ENCODE results near the gene IPO9. TPM values are rescaled to one million over a fixed set of nuclear protein-coding genes. Genes with fewer than 3 reads are reported as not detected.

The IPO9 gene
- total and polyA plus RNA-seq, 10 of the 15 experiments (the other 5 are each of a cell fraction or from before 2014, with no cell fraction given): 19.1 to 77.3 (median 34.1) TPM

DNA sequence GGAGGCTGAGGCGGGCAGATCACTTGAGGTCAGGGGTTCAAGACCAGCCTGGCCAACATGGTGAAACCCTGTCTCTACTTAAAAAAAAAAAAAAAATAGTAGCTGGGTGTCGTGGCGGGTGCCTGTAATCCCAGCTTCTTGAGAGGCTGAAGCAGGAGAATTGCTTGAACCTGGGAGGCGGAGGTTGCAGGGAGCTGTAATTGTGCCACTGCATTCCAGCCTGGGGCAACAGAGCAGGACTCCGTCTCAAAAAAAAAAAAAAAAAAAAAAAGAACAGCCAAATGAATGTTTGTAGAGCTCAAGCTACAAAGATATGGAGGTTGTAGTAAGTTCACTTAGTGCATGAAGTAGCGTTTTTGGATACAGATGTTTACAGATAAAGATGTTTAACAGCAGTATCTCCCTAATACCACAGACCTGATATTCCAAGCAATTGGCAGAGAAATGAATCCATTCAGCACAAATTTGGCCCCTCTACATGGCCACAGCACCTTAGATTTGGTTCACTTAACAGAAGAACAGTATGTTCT lies 49.5 kb upstream of the IPO9 start:
- Histone ChIP-seq H3K4me1 (ENCODE audit: control insufficient read depth, insufficient read depth, low read length) (no peaks in the 10 kb centered on the region), H3K27me3 (replicated peaks in 1 of 2; ENCODE audit: control insufficient read depth in 2 of 2, insufficient read depth in 2 of 2, low read length in 1 of 2) (peaks cover 0 to 5% of the 10 kb centered on the region in 2 experiments; a peak in 2 of 4 replicates), H3K9ac (ENCODE audit: control insufficient read depth, insufficient read depth, low read length) (no peak overlapping the region), H3K4me2 (ENCODE audit: control insufficient read depth, insufficient read depth) (no peak overlapping the region), H3K36me3 (ENCODE audit: control insufficient read depth in 2 of 2, insufficient read depth in 2 of 2, low read length in 1 of 2) (no peaks in the 10 kb centered on the region), H3K79me2 (ENCODE audit: control insufficient read depth, insufficient read depth, low read length) (no peaks in the 10 kb centered on the region), H2AFZ (ENCODE audit: control insufficient read depth, low read depth, low read length) (no peak overlapping the region), H3K9me3 (replicated peaks; ENCODE audit: control insufficient read depth, insufficient read depth, low read length) (no peaks in the 10 kb centered on the region), H3K4me3 (no peak overlapping the region), H4K20me1 (ENCODE audit: control insufficient read depth, insufficient read depth) (no peaks in the 10 kb centered on the region), H3K27ac (ENCODE audit: control insufficient read depth, insufficient read depth) (no peak overlapping the region)
- ChIA-PET RAD21 (ENCODE audit: unreplicated experiment) (no interaction called here), POLR2A (interaction anchor here (0.6 kb wide), 1 partner anchor 666 kb away, joined by 4 read pairs; no protein-coding TSS in a partner anchor), SMC1A (ENCODE audit: uncharacterized antibody, unreplicated experiment) (interaction anchor here (1.2 kb wide), 1 partner anchor 9 kb away, joined by 3 read pairs; no protein-coding TSS in a partner anchor), CTCF (interaction anchor here (0.6 to 1.5 kb wide), 4 partner anchors 12 to 337 kb away, joined by 3 to 4 read pairs (median 4); no protein-coding TSS in a partner anchor)
- TF ChIP-seq SREBF1 (IDR thresholded peaks at IDR 0.05; ENCODE audit: low read length): no peak
- no peak for TF ChIP-seq FOS (IDR thresholded peaks at IDR 0.05; ENCODE audit: borderline replicate concordance, extremely low read depth, insufficient read length)
- TF ChIP-seq NFYA (IDR thresholded peaks at IDR 0.05; ENCODE audit: borderline replicate concordance, low read depth, low read length): no peak
- no peak for TF ChIP-seq CTCF (IDR thresholded peaks at IDR 0.05 in 2 of 3, conservative IDR thresholded peaks at IDR 0.05 in 1 of 3; ENCODE audit: control insufficient read depth in 2 of 3, extremely low read depth in 1 of 3, insufficient read depth in 1 of 3, low read depth in 3 of 3, low read length in 3 of 3)
- TF ChIP-seq ATF3 (IDR thresholded peaks at IDR 0.05; ENCODE audit: borderline replicate concordance, extremely low read depth, low read depth, low read length): no peak
- TF ChIP-seq SIN3A (IDR thresholded peaks at IDR 0.05; ENCODE audit: low read depth, low read length): no peak
- no peak for TF ChIP-seq MTA2 (IDR thresholded peaks at IDR 0.05; ENCODE audit: low read depth)
- TF ChIP-seq KAT2A (conservative IDR thresholded peaks at IDR 0.05; ENCODE audit: control insufficient read depth, low read depth, low read length): no peak
- TF ChIP-seq ZNF622 (IDR thresholded peaks at IDR 0.05): no peak
- no peak for TF ChIP-seq NFIC (IDR thresholded peaks at IDR 0.05; ENCODE audit: low read depth, low read length)
- intact Hi-C loops (cut with micrococcal nuclease; ENCODE audit: unreplicated experiment) (no loop called here), in situ Hi-C loops (cut with MboI) (no loop called here)
- no peak for ATAC-seq
- 40% methylated on average over 5 of the region's 6 CpGs for WGBS (ENCODE audit: insufficient coverage, insufficient replicate concordance, low lambda C conversion rate, missing lambda C conversion rate)
- no peak for FAIRE-seq
- no peak for DNase-seq (ENCODE audit: low read depth, low spot score)
- no TSS peak for BruUV-seq (replicated peaks)

Data from GM12878 (cell line).